OCI-LY7 (cell line): Measurements from ENCODE around the gene NRIP1. TPM values are rescaled to one million over a fixed set of nuclear protein-coding genes. Genes with fewer than 3 reads are reported as not detected.

ENCODE experiments used
- BruUV-seq: library from RNA; stranded (reverse); fragments of 400-500 nt; replicated peaks from 2 replicates; lab custom pipeline; 2021; lab: Mats Ljungman, UMichigan
- CTCF ChIA-PET: fragments of 300-600 bp; sonication (Branson Sonifier 250); formaldehyde crosslinking; loops from one replicate; lab custom pipeline; 2022; ENCODE audit warnings: antibody characterized with exemption; ENCODE audit not compliant: unreplicated experiment; lab: Charles Lee
- POLR2A ChIA-PET: fragments of 300-600 bp; sonication (Branson Sonifier 250); formaldehyde crosslinking; loops from one replicate; lab custom pipeline; 2022; ENCODE audit warnings: antibody characterized with exemption; lab: Charles Lee
- DNase-seq: peaks from one replicate; pipeline ENCODE4 v3.0.0-alpha.2; 2015; ENCODE audit warnings: low spot score
- H2AFZ ChIP-seq: fragments of 200-600 bp; sonication (generic), shearing (Covaris generic); 2 replicates; pipeline ENCODE4 v1.6.1; 2014; ENCODE audit warnings: mild to moderate bottlenecking, antibody characterized with exemption, low read length, moderate library complexity
- H3K27ac ChIP-seq: fragments of 200-600 bp; sonication (generic); 2 replicates; pipeline ENCODE4 v1.5.1; 2014; ENCODE audit warnings: mixed run types, low read depth, mild to moderate bottlenecking, moderate library complexity, low read length, inconsistent platforms; ENCODE audit not compliant: poor library complexity, severe bottlenecking
- H3K36me3 ChIP-seq: fragments of 200-600 bp; sonication (generic); 2 replicates; pipeline ENCODE4 v1.6.1; 2014; ENCODE audit warnings: mild to moderate bottlenecking, antibody characterized with exemption, low read length, moderate library complexity, mixed read lengths; ENCODE audit not compliant: insufficient read depth
- H3K4me1 ChIP-seq: fragments of 200-600 bp; sonication (generic); 2 replicates; pipeline ENCODE4 v1.5.1; 2014; ENCODE audit warnings: mild to moderate bottlenecking, low read length; ENCODE audit not compliant: insufficient read depth, poor library complexity, severe bottlenecking
- H3K4me2 ChIP-seq: fragments of 200-600 bp; sonication (generic); 2 replicates; pipeline ENCODE4 v1.6.1; 2014; ENCODE audit warnings: mild to moderate bottlenecking, low read length
- H3K4me3 ChIP-seq: fragments of 200-600 bp; sonication (generic); 2 replicates; pipeline ENCODE4 v1.5.1; 2014; ENCODE audit warnings: mild to moderate bottlenecking, low read depth, low read length; ENCODE audit not compliant: poor library complexity, severe bottlenecking
- H3K79me2 ChIP-seq: fragments of 200-600 bp; sonication (generic); 2 replicates; pipeline ENCODE4 v1.6.1; 2016; ENCODE audit warnings: low read depth, mild to moderate bottlenecking, low read length, moderate library complexity, mixed read lengths; ENCODE audit not compliant: insufficient read depth
- H3K9me2 ChIP-seq: fragments of 200-600 bp; sonication (generic); 2 replicates; pipeline ENCODE4 v1.6.1; 2016; ENCODE audit warnings: mild to moderate bottlenecking, low read length, mixed read lengths; ENCODE audit not compliant: insufficient read depth
- H3K9me3 ChIP-seq: fragments of 200-600 bp; sonication (generic); 2 replicates; pipeline ENCODE4 v1.6.1; 2014; ENCODE audit warnings: mild to moderate bottlenecking, mixed run types, low read length, mixed read lengths
- H4K20me1 ChIP-seq: fragments of 200-600 bp; sonication (generic); 2 replicates; pipeline ENCODE4 v1.6.1; 2014; ENCODE audit warnings: mild to moderate bottlenecking, antibody characterized with exemption, low read length, moderate library complexity, mixed read lengths; ENCODE audit not compliant: insufficient read depth
- CTCF ChIP-seq: fragments of 200-600 bp; sonication (generic); conservative IDR thresholded peaks from 2 replicates; pipeline ENCODE4 v1.5.1; 2014; ENCODE audit warnings: mild to moderate bottlenecking, antibody characterized with exemption, low read length, moderate library complexity, mixed read lengths
- EZH2phosphoT487 ChIP-seq: fragments of 200-600 bp; sonication (generic); IDR thresholded peaks from 2 replicates; pipeline ENCODE4 v1.6.1; 2018; ENCODE audit warnings: low read depth, borderline replicate concordance, mild to moderate bottlenecking, mixed run types, antibody characterized with exemption, low read length, moderate library complexity, mixed read lengths
- intact Hi-C: fragments of 100-400 bp; cut with micrococcal nuclease; formaldehyde crosslinking; loops from one replicate; pipeline ENCODE4 v1.10.0; 2022; ENCODE audit not compliant: unreplicated experiment
- total RNA-seq, 2 experiments: library from RNA; depleted of rRNA in 1 of 2; stranded (reverse); fragments of >200 nt in 1 of 2; shearing (Covaris generic) in 1 of 2; gene quantifications; 2 replicates each; pipeline ENCODE4 v1.2.3, GENCODE V29; 2014 to 2022

Gene NRIP1
- total RNA-seq, 2 experiments from 2014 or later = not detected

GRCh38 chr21:14923468-14923867 lies 141.3 kb downstream of the NRIP1 start:
- H3K27ac ChIP-seq = no peak overlapping the region
- CTCF ChIA-PET = no interaction called here
- BruUV-seq = no TSS peak
- no peak overlapping the region for H3K4me2 ChIP-seq
- H3K4me1 ChIP-seq = no peaks in the 10 kb centered on the region
- TF ChIP-seq EZH2phosphoT487 (no peak), CTCF (no peak)
- intact Hi-C loops = no loop called here
- no peaks in the 10 kb centered on the region for H3K9me2 ChIP-seq
- no peaks in the 10 kb centered on the region for H3K36me3 ChIP-seq
- H3K4me3 ChIP-seq = no peak overlapping the region
- POLR2A ChIA-PET = no interaction called here
- H4K20me1 ChIP-seq = no peaks in the 10 kb centered on the region
- H3K79me2 ChIP-seq = no peaks in the 10 kb centered on the region
- H2AFZ ChIP-seq = no peak overlapping the region
- DNase-seq = no peak
- no peaks in the 10 kb centered on the region for H3K9me3 ChIP-seq

- no peak for TF ChIP-seq CTCF
Measured at GRCh38 chr21:14922980-14923379, 141.8 kb downstream of the NRIP1 start.

GRCh38 chr21:14918527-14918926 lies 146.3 kb downstream of the NRIP1 start:
- H3K4me3 ChIP-seq = no peak overlapping the region
- BruUV-seq = no TSS peak
- H2AFZ ChIP-seq = no peak overlapping the region
- H3K27ac ChIP-seq = no peak overlapping the region
- no peaks in the 10 kb centered on the region for H3K4me1 ChIP-seq
- intact Hi-C loops = no loop called here
- no peaks in the 10 kb centered on the region for H3K79me2 ChIP-seq
- H3K9me2 ChIP-seq = no peaks in the 10 kb centered on the region
- DNase-seq = no peak
- no peak for TF ChIP-seq CTCF
- no peak for TF ChIP-seq EZH2phosphoT487
- H3K9me3 ChIP-seq = no peaks in the 10 kb centered on the region
- H3K4me2 ChIP-seq = no peak overlapping the region
- no peaks in the 10 kb centered on the region for H4K20me1 ChIP-seq
- ChIA-PET CTCF (no interaction called here), POLR2A (interaction anchor here (0.7 to 1.7 kb wide), 3 partner anchors 13 to 480 kb away, joined by 3 read pairs; no protein-coding TSS in a partner anchor)
- H3K36me3 ChIP-seq = no peaks in the 10 kb centered on the region

More at GRCh38 chr21:14922980-14923379, 141.8 kb downstream of the NRIP1 start:
- no peaks in the 10 kb centered on the region for H3K36me3 ChIP-seq
- no TSS peak for BruUV-seq
- intact Hi-C loops = no loop called here
- CTCF ChIA-PET = no interaction called here
- H3K79me2 ChIP-seq = no peaks in the 10 kb centered on the region
- no peaks in the 10 kb centered on the region for H3K4me1 ChIP-seq
- no peak overlapping the region for H2AFZ ChIP-seq
- no peaks in the 10 kb centered on the region for H3K9me3 ChIP-seq
- DNase-seq = no peak
- no peaks in the 10 kb centered on the region for H4K20me1 ChIP-seq
- no peak overlapping the region for H3K4me3 ChIP-seq
- H3K9me2 ChIP-seq = no peaks in the 10 kb centered on the region
- no peak overlapping the region for H3K27ac ChIP-seq
- no peak overlapping the region for H3K4me2 ChIP-seq
- POLR2A ChIA-PET = interaction anchor here (0.6 kb wide), 1 partner anchor 23 kb away, joined by 3 read pairs; no protein-coding TSS in a partner anchor
